Right lobe of liver (tissue), 4 donors: ENCODE results near the gene CCDC158.

Experiments used
- CTCF ChIP-seq, 4 donors: fragments of 200-600 bp in 3 of 4; fragments of 450-650 bp in 1 of 4; IDR thresholded peaks; one replicate each; pipeline versions ENCODE4 v1.5.1 to v1.8.0; 2016 to 2022; ENCODE audit warnings: antibody characterized with exemption in 4 of 4, mild to moderate bottlenecking in 2 of 4
- POLR2A ChIP-seq: fragments of 450-650 bp; IDR thresholded peaks from one replicate; pipeline ENCODE4 v1.6.1; 2017; ENCODE audit warnings: antibody characterized with exemption, mild to moderate bottlenecking
- donor health status: DM: no; HTN: no; CAD: no.
- donor health status: DM: no; HTN: no; CAD: no.
- donor health status: DM: no; HTN: yes; CAD: no.

- TF ChIP-seq CTCF (IDR thresholded peaks at IDR 0.05) (no peak), POLR2A (peak; percentile 30)
Observed at GRCh38 chr4:76278583-76278982, 142.4 kb downstream of the CCDC158 start.
